HepG2 (cell line): ENCODE measurements around the gene DRC7. TPM values are rescaled to one million over a fixed set of nuclear protein-coding genes. Genes with fewer than 3 reads are reported as not detected.

Experiments used
- BORCS8-MEF2B ChIP-seq: sonication (generic); formaldehyde crosslinking; IDR thresholded peaks from 2 replicates; pipeline ENCODE4 v1.8.0; 2022; ENCODE audit warnings: mild to moderate bottlenecking, missing genetic modification reagents
- CREB1 ChIP-seq, 2 experiments: fragments of 450-650 bp in 1 of 2; IDR thresholded peaks; 2 replicates each; pipeline ENCODE4 v1.6.1; 2016 to 2017; ENCODE audit warnings: control low read depth in 1 of 2, mild to moderate bottlenecking in 1 of 2, missing compliant biosample characterization in 1 of 2, missing genetic modification characterization in 1 of 2
- EP300 ChIP-seq, 3 experiments: sonication (generic) in 1 of 3; formaldehyde crosslinking in 1 of 3; IDR thresholded peaks; 2 replicates each; pipeline versions ENCODE4 v1.5.1 to v1.6.1; 2011 to 2020; ENCODE audit warnings: low read depth in 2 of 3, low read length in 2 of 3, borderline replicate concordance in 1 of 3, improper control_type of control experiment in 1 of 3, mild to moderate bottlenecking in 1 of 3, missing genetic modification reagents in 1 of 3, moderate library complexity in 1 of 3
- HMG20A ChIP-seq: IDR thresholded peaks from 2 replicates; pipeline ENCODE4 v1.6.1; 2016; ENCODE audit warnings: borderline replicate concordance
- KAT2B ChIP-seq: fragments of 150-350 bp; IDR thresholded peaks from 2 replicates; pipeline ENCODE4 v1.6.1; 2014; ENCODE audit warnings: low read depth, low read length, borderline replicate concordance
- KLF9 ChIP-seq: IDR thresholded peaks from 2 replicates; pipeline ENCODE4 v1.6.1; 2016; ENCODE audit warnings: low read depth
- RARA ChIP-seq: IDR thresholded peaks from 2 replicates; pipeline ENCODE4 v1.6.1; 2016; ENCODE audit warnings: missing genetic modification reagents, missing compliant biosample characterization
- RXRB ChIP-seq: IDR thresholded peaks from 2 replicates; pipeline ENCODE4 v1.6.1; 2016; ENCODE audit warnings: borderline replicate concordance, missing genetic modification reagents, missing compliant biosample characterization
- TAF1 ChIP-seq: sonication (generic); formaldehyde crosslinking; IDR thresholded peaks from 2 replicates; pipeline ENCODE4 v1.4.0; 2020; ENCODE audit warnings: missing genetic modification reagents
- ZBTB3 ChIP-seq: sonication (generic); formaldehyde crosslinking; IDR thresholded peaks from 2 replicates; pipeline ENCODE4 v1.4.0; 2020; ENCODE audit warnings: low read depth, mild to moderate bottlenecking, moderate library complexity, missing genetic modification reagents, borderline replicate concordance
- ZBTB38 ChIP-seq: sonication (generic); formaldehyde crosslinking; IDR thresholded peaks from 2 replicates; pipeline ENCODE4 v1.5.1; 2020; ENCODE audit warnings: mild to moderate bottlenecking, missing genetic modification reagents
- ZNF317 ChIP-seq: sonication (generic); formaldehyde crosslinking; IDR thresholded peaks from 2 replicates; pipeline ENCODE4 v1.5.0; 2020; ENCODE audit warnings: mild to moderate bottlenecking, missing genetic modification reagents
- ZNF430 ChIP-seq: sonication (generic); formaldehyde crosslinking; IDR thresholded peaks from 2 replicates; pipeline ENCODE4 v1.9.0; 2021; ENCODE audit warnings: mild to moderate bottlenecking, missing genetic modification reagents
- ZNF550 ChIP-seq: sonication (generic); formaldehyde crosslinking; IDR thresholded peaks from 2 replicates; pipeline ENCODE4 v1.4.0; 2020; ENCODE audit warnings: mild to moderate bottlenecking, missing genetic modification reagents, borderline replicate concordance
- polyA plus RNA-seq, 8 experiments: library from polyadenylated mRNA; depleted of rRNA in 3 of 8; stranded (reverse) in 7 of 8; unstranded in 1 of 8; fragments of >200 nt; fragmentation: Illumina TruSeq in 4 of 8; extraction: Trizol in 4 of 8; gene quantifications; 2 replicates each; pipeline versions ENCODE4 v1.2.1 to v1.2.3, GENCODE V29; 2011 to 2016; ENCODE audit warnings: low read depth in 4 of 8, missing spikeins in 1 of 8, mixed read lengths in 1 of 8; ENCODE audit not compliant: insufficient read depth in 1 of 8
- total RNA-seq, 5 experiments: library from RNA; depleted of rRNA; stranded (reverse); fragments of >200 nt; fragmentation: Illumina TruSeq; extraction: Trizol; gene quantifications; 2 replicates each; pipeline ENCODE4 v1.2.3, GENCODE V29; 2016; ENCODE audit warnings: low read depth in 1 of 5
- TF ChIP-seq, protein P1 (sequence below): sonication (generic); formaldehyde crosslinking; IDR thresholded peaks from 2 replicates; pipeline ENCODE4 v1.4.0; 2020; ENCODE audit warnings: missing genetic modification reagents
- TF ChIP-seq, protein P2 (sequence below): sonication (generic); formaldehyde crosslinking; IDR thresholded peaks from 2 replicates; pipeline ENCODE4 v1.5.1; 2020; ENCODE audit warnings: mild to moderate bottlenecking, missing genetic modification reagents, borderline replicate concordance
- TF ChIP-seq, protein P3 (sequence below): sonication (generic); formaldehyde crosslinking; IDR thresholded peaks from 2 replicates; pipeline ENCODE4 v1.4.0; 2020; ENCODE audit warnings: missing genetic modification reagents
- TF ChIP-seq, protein P4 (sequence below): sonication (generic); formaldehyde crosslinking; IDR thresholded peaks from 2 replicates; pipeline ENCODE4 v1.5.0; 2020; ENCODE audit warnings: missing genetic modification reagents

DRC7 gene
- total and polyA plus RNA-seq, 2 of the 13 experiments (the other 11 are each of a cell fraction or from before 2014, with no cell fraction given) = 2.7 to 3.4 TPM

DNA sequence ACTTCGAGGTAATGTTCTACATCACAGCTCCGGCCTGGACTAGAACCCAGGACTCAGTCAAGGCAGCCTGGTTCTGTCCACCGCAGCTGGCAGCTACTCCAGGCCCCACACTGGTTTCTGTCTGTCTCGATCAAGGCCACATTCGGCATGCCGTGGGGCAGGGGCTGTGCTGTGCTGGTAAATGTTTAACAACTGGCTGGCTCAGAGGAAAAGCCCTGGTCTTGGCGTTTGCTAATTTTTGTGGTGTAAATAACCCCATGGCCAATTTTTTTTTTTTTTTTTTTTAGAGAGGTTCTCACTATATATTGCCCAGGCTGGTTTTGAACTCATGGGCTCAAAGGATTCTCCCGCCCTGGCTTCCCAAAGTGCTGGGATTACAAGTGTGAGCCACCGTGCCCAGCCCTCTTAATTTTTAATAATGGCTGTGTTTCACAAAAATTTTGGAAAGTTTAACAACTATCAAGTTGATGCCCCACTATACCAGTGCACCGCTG lies 328 bp upstream of the DRC7 start (continued):
- TF ChIP-seq ZNF317 (CRISPR knock-in tag) = peak; percentile 81
- TF ChIP-seq KLF9 (CRISPR knock-in tag) = no peak
- TF ChIP-seq HMG20A (CRISPR knock-in tag) = peak; percentile 35; the same call in 1 of the 2 replicates
- 0 out of 4 replicates have a peak, but pooled peaks have one; percentile 20 to 26 for TF ChIP-seq EP300 (IDR thresholded peaks at IDR 0.05; ENCODE audit: low read depth in 2 of 2, low read length in 2 of 2)
- TF ChIP-seq EP300 (CRISPR knock-in tag; IDR thresholded peaks at IDR 0.05; ENCODE audit: borderline replicate concordance) = no peak
- TF ChIP-seq RXRB = peak; percentile 20; the same call in 1 of the 2 replicates
- TF ChIP-seq TAF1 (CRISPR knock-in tag) = 0 out of 2 replicates have a peak, but pooled peaks have one; percentile 20
- TF ChIP-seq, protein P1, sequence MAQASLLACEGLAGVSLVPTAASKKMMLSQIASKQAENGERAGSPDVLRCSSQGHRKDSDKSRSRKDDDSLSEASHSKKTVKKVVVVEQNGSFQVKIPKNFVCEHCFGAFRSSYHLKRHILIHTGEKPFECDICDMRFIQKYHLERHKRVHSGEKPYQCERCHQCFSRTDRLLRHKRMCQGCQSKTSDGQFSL (CRISPR knock-in tag) = no peak
- peak; percentile 53; the same call in 1 of the 2 replicates for TF ChIP-seq ZNF430
- TF ChIP-seq, protein P2, sequence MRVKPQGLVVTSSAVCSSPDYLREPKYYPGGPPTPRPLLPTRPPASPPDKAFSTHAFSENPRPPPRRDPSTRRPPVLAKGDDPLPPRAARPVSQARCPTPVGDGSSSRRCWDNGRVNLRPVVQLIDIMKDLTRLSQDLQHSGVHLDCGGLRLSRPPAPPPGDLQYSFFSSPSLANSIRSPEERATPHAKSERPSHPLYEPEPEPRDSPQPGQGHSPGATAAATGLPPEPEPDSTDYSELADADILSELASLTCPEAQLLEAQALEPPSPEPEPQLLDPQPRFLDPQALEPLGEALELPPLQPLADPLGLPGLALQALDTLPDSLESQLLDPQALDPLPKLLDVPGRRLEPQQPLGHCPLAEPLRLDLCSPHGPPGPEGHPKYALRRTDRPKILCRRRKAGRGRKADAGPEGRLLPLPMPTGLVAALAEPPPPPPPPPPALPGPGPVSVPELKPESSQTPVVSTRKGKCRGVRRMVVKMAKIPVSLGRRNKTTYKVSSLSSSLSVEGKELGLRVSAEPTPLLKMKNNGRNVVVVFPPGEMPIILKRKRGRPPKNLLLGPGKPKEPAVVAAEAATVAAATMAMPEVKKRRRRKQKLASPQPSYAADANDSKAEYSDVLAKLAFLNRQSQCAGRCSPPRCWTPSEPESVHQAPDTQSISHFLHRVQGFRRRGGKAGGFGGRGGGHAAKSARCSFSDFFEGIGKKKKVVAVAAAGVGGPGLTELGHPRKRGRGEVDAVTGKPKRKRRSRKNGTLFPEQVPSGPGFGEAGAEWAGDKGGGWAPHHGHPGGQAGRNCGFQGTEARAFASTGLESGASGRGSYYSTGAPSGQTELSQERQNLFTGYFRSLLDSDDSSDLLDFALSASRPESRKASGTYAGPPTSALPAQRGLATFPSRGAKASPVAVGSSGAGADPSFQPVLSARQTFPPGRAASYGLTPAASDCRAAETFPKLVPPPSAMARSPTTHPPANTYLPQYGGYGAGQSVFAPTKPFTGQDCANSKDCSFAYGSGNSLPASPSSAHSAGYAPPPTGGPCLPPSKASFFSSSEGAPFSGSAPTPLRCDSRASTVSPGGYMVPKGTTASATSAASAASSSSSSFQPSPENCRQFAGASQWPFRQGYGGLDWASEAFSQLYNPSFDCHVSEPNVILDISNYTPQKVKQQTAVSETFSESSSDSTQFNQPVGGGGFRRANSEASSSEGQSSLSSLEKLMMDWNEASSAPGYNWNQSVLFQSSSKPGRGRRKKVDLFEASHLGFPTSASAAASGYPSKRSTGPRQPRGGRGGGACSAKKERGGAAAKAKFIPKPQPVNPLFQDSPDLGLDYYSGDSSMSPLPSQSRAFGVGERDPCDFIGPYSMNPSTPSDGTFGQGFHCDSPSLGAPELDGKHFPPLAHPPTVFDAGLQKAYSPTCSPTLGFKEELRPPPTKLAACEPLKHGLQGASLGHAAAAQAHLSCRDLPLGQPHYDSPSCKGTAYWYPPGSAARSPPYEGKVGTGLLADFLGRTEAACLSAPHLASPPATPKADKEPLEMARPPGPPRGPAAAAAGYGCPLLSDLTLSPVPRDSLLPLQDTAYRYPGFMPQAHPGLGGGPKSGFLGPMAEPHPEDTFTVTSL (CRISPR knock-in tag) = no peak
- TF ChIP-seq, protein P3, sequence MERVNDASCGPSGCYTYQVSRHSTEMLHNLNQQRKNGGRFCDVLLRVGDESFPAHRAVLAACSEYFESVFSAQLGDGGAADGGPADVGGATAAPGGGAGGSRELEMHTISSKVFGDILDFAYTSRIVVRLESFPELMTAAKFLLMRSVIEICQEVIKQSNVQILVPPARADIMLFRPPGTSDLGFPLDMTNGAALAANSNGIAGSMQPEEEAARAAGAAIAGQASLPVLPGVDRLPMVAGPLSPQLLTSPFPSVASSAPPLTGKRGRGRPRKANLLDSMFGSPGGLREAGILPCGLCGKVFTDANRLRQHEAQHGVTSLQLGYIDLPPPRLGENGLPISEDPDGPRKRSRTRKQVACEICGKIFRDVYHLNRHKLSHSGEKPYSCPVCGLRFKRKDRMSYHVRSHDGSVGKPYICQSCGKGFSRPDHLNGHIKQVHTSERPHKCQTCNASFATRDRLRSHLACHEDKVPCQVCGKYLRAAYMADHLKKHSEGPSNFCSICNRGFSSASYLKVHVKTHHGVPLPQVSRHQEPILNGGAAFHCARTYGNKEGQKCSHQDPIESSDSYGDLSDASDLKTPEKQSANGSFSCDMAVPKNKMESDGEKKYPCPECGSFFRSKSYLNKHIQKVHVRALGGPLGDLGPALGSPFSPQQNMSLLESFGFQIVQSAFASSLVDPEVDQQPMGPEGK (CRISPR knock-in tag) = peak; percentile 78
- no peak for TF ChIP-seq CREB1 (IDR thresholded peaks at IDR 0.05)
- TF ChIP-seq CREB1 (CRISPR knock-in tag; IDR thresholded peaks at IDR 0.05) = 0 out of 2 replicates have a peak, but pooled peaks have one; percentile 38
- 0 out of 2 replicates have a peak, but pooled peaks have one; percentile 25 for TF ChIP-seq ZBTB38
- TF ChIP-seq ZNF550 (CRISPR knock-in tag) = no peak
- no peak for TF ChIP-seq ZBTB3
- TF ChIP-seq KAT2B = no peak
- TF ChIP-seq BORCS8-MEF2B (CRISPR knock-in tag) = no peak
- TF ChIP-seq, protein P4, sequence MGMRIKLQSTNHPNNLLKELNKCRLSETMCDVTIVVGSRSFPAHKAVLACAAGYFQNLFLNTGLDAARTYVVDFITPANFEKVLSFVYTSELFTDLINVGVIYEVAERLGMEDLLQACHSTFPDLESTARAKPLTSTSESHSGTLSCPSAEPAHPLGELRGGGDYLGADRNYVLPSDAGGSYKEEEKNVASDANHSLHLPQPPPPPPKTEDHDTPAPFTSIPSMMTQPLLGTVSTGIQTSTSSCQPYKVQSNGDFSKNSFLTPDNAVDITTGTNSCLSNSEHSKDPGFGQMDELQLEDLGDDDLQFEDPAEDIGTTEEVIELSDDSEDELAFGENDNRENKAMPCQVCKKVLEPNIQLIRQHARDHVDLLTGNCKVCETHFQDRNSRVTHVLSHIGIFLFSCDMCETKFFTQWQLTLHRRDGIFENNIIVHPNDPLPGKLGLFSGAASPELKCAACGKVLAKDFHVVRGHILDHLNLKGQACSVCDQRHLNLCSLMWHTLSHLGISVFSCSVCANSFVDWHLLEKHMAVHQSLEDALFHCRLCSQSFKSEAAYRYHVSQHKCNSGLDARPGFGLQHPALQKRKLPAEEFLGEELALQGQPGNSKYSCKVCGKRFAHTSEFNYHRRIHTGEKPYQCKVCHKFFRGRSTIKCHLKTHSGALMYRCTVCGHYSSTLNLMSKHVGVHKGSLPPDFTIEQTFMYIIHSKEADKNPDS = 0 out of 2 replicates have a peak, but pooled peaks have one; percentile 33
- peak; percentile 34; the same call in 1 of the 2 replicates for TF ChIP-seq RARA (CRISPR knock-in tag)
